ENCODE measurements around the gene SIK3. TPM values are rescaled to one million over a fixed set of nuclear protein-coding genes. Genes with fewer than 3 reads are reported as not detected.

Gene SIK3
- polyA plus RNA-seq, 1 of the 3 experiments (the other 2 are of a cell fraction): 5.1 TPM

- TF ChIP-seq, protein P1, sequence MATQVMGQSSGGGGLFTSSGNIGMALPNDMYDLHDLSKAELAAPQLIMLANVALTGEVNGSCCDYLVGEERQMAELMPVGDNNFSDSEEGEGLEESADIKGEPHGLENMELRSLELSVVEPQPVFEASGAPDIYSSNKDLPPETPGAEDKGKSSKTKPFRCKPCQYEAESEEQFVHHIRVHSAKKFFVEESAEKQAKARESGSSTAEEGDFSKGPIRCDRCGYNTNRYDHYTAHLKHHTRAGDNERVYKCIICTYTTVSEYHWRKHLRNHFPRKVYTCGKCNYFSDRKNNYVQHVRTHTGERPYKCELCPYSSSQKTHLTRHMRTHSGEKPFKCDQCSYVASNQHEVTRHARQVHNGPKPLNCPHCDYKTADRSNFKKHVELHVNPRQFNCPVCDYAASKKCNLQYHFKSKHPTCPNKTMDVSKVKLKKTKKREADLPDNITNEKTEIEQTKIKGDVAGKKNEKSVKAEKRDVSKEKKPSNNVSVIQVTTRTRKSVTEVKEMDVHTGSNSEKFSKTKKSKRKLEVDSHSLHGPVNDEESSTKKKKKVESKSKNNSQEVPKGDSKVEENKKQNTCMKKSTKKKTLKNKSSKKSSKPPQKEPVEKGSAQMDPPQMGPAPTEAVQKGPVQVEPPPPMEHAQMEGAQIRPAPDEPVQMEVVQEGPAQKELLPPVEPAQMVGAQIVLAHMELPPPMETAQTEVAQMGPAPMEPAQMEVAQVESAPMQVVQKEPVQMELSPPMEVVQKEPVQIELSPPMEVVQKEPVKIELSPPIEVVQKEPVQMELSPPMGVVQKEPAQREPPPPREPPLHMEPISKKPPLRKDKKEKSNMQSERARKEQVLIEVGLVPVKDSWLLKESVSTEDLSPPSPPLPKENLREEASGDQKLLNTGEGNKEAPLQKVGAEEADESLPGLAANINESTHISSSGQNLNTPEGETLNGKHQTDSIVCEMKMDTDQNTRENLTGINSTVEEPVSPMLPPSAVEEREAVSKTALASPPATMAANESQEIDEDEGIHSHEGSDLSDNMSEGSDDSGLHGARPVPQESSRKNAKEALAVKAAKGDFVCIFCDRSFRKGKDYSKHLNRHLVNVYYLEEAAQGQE (IDR thresholded peaks at IDR 0.05; ENCODE audit: low read depth, low read length): no peak
Observed at GRCh38 chr11:116931206-116931953, 166.8 kb downstream of the SIK3 start (continued).

DNA sequence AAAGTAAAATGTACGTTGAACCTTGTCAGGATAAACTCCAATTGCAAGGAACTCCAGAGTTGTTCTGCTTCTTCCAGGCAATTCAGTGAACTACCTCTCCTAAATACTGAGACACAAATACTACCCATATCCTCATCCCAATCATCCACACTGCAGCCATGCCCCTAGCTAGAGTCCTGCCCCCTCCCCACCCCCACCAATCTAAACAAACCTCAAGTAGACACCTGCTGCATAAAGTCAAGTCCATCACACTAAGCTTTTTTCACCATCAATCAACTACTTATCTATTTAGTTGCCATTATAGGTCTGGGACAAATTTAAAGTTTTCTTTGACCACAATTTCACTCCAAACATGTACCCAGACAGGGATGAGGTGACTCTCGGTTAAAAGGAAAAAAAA, 167.6 kb downstream of the SIK3 start:
- Histone ChIP-seq H3K9ac (no peak overlapping the region), H3K4me3 (ENCODE audit: low read depth in 2 of 2, low read length in 1 of 2) (no peak overlapping the region), H3K27ac (ENCODE audit: low read depth in 2 of 2, low read length in 1 of 2) (peak overlapping the region in 1 of 2 experiments; percentile 43; a peak in 1 of 4 replicates), H4K20me1 (ENCODE audit: insufficient read depth) (no peaks in the 10 kb centered on the region), H3K27me3 (ENCODE audit: insufficient read depth) (no peaks in the 10 kb centered on the region), H3K4me2 (no peak overlapping the region), H2AFZ (ENCODE audit: low read depth) (no peak overlapping the region), H3F3A (replicated peaks; ENCODE audit: insufficient read depth) (no peaks in the 10 kb centered on the region), H3K9me3 (no peaks in the 10 kb centered on the region), H3K4me1 (ENCODE audit: control insufficient read depth in 1 of 2, insufficient read depth in 2 of 2, low read depth in 1 of 2, low read length in 1 of 2) (peaks cover 17 to 18% of the 10 kb centered on the region in 2 experiments; a peak in 3 of 4 replicates), H3K79me2 (ENCODE audit: insufficient read depth) (no peaks in the 10 kb centered on the region), H3K9me2 (no peaks in the 10 kb centered on the region), H3K36me3 (replicated peaks in 1 of 2; ENCODE audit: control insufficient read depth in 1 of 2, insufficient read depth in 2 of 2, low read length in 1 of 2) (peaks cover 7 to 9% of the 10 kb centered on the region in 2 experiments)
- WGBS (ENCODE audit: low lambda C conversion rate): 93% methylated on average over 2 of the region's 2 CpGs
- CTCF ChIA-PET: interaction anchor here (1.2 to 1.6 kb wide), 2 partner anchors 25 to 54 kb away, joined by 3 to 4 read pairs; no protein-coding TSS in a partner anchor
- TF ChIP-seq CTCF (IDR thresholded peaks at IDR 0.05): no peak
- no peak for TF ChIP-seq TEAD4 (IDR thresholded peaks at IDR 0.05; ENCODE audit: borderline replicate concordance, insufficient read depth)
- no peak for TF ChIP-seq POLR2AphosphoS5 (IDR thresholded peaks at IDR 0.05; ENCODE audit: low read depth, low read length)
- TF ChIP-seq TCF12 (IDR thresholded peaks at IDR 0.05): no peak
- TF ChIP-seq RFX5 (IDR thresholded peaks at IDR 0.05; ENCODE audit: low read length): no peak
- TF ChIP-seq MEF2A (IDR thresholded peaks at IDR 0.05; ENCODE audit: borderline replicate concordance, low read depth): no peak
- TF ChIP-seq GABPA (IDR thresholded peaks at IDR 0.05; ENCODE audit: low read depth): no peak
- TF ChIP-seq, protein P1 (IDR thresholded peaks at IDR 0.05; ENCODE audit: low read depth, low read length): no peak
- no peak for DNase-seq
- POLR2A ChIA-PET: no interaction called here
